Neural crest cell (in vitro differentiated cells): ENCODE data around the gene USP30. TPM values are rescaled to one million over a fixed set of nuclear protein-coding genes. Genes with fewer than 3 reads are reported as not detected.
A peak's percentile ranks its signal among the peaks of the same experiment; 100 is the strongest.

Experiments used
- DNase-seq: peaks from one replicate; pipeline ENCODE4 v3.0.0; 2021; ENCODE audit warnings: low read depth, mixed read lengths, low spot score
- H3K27ac Mint-ChIP-seq: one replicate; pipeline ENCODE4 v1.8.0; 2021; ENCODE audit warnings: mild to moderate bottlenecking, mixed read lengths; ENCODE audit not compliant: unreplicated experiment
- H3K27me3 Mint-ChIP-seq: 2 replicates; pipeline ENCODE4 v1.8.0; 2021; ENCODE audit warnings: low read depth, mild to moderate bottlenecking, mixed read lengths
- H3K36me3 Mint-ChIP-seq: 2 replicates; pipeline ENCODE4 v1.8.0; 2021; ENCODE audit warnings: low read depth, mild to moderate bottlenecking, mixed read lengths
- H3K4me1 Mint-ChIP-seq: 2 replicates; pipeline ENCODE4 v1.8.0; 2021; ENCODE audit warnings: mixed read lengths
- H3K4me3 Mint-ChIP-seq: one replicate; pipeline ENCODE4 v1.8.0; 2021; ENCODE audit warnings: mild to moderate bottlenecking, mixed read lengths
- H3K9me3 Mint-ChIP-seq: 2 replicates; pipeline ENCODE4 v1.8.0; 2021; ENCODE audit warnings: mixed read lengths
- total RNA-seq: library from RNA; stranded (reverse); gene quantifications from 2 replicates; pipeline ENCODE4 v1.2.1, GENCODE V29; 2021
- TF ChIP-seq, protein P1 (sequence below): fragments of 200-600 bp; sonication (generic); conservative IDR thresholded peaks from 2 replicates; pipeline ENCODE4 v1.5.0; 2021; ENCODE audit warnings: antibody characterized with exemption, mild to moderate bottlenecking

Gene USP30
- total RNA-seq, 1 donor from 2014 or later: 20.9 TPM

DNA sequence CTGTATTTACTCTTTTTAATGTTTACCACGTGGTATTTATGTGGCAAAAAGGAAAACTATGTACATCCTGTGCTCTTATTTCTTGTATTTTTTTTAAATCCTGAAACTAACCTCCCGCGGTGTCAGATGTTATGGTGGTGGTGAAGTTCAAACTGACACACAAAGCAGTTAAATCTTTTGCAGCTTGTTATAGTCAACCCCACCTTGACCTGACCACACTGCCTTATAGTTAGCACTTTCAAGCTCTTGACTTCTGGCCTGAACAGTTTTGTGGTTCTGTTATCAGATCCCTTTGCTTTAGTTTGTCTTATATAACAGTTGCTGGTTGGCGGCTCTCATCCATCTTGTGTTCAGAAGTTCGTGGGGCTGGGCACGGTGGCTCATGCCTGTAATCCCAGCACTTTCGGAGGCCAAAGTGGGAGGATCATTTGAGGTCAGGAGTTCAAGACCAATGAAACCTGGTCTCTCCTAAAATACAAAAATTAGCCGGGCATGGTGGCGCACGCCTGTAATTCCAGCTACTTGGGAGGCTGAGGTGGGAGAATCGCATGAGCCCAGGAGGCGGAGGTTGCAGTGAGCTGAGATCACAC is 47.1 kb downstream of the USP30 start:
- TF ChIP-seq, protein P1, sequence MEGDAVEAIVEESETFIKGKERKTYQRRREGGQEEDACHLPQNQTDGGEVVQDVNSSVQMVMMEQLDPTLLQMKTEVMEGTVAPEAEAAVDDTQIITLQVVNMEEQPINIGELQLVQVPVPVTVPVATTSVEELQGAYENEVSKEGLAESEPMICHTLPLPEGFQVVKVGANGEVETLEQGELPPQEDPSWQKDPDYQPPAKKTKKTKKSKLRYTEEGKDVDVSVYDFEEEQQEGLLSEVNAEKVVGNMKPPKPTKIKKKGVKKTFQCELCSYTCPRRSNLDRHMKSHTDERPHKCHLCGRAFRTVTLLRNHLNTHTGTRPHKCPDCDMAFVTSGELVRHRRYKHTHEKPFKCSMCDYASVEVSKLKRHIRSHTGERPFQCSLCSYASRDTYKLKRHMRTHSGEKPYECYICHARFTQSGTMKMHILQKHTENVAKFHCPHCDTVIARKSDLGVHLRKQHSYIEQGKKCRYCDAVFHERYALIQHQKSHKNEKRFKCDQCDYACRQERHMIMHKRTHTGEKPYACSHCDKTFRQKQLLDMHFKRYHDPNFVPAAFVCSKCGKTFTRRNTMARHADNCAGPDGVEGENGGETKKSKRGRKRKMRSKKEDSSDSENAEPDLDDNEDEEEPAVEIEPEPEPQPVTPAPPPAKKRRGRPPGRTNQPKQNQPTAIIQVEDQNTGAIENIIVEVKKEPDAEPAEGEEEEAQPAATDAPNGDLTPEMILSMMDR: no peak
- peaks cover 25% of the 10 kb centered on the region for H3K4me1 Mint-ChIP-seq
- H3K36me3 Mint-ChIP-seq: peaks cover 23% of the 10 kb centered on the region
- no peak overlapping the region for H3K27ac Mint-ChIP-seq
- no peaks in the 10 kb centered on the region for H3K9me3 Mint-ChIP-seq
- H3K27me3 Mint-ChIP-seq: no peaks in the 10 kb centered on the region
- no peak for DNase-seq
- peak overlapping the region; percentile 95 for H3K4me3 Mint-ChIP-seq

DNA sequence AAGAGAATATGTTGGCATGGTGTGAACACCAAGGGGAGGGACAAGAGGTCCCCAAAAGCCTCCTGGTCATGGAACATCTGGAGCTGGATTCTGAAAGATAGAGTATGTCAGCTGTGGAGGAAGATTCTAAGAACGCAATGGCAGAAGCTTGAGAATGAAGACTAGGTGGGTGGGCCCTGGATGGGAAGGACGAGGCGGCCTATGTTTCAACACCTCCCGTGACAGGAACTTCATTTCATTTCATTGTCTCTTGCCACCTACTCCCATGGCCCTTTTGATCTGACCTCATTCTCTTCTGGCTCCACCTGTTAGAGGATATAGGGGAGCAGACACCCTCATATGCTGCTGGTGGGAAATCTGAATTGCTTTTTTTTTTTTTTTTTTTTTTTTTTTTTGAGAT is 48.4 kb downstream of the USP30 start:
- no peak for DNase-seq
- no peaks in the 10 kb centered on the region for H3K9me3 Mint-ChIP-seq

DNA sequence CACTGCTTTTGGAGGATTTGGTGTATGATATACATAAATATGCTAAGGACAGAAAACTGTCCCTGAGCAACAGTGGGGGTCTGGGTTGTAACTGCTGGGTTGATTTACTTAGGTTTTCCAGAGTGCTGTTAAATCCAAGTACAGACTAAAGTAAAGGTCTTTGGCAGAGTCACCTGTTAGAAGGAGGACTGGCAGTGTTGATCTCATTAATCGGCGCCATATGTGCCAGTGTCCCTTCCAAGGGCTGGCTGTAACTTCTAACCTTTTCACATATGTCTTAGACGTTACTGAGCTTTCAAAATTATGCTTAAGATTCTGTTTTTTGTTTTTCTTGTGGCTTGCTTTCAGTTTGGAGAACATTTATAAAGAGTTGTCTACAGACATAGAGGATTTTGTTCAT is 50.1 kb downstream of the USP30 start:
- no peak overlapping the region for H3K27ac Mint-ChIP-seq
- DNase-seq: no peak
- H3K36me3 Mint-ChIP-seq: peaks cover 35% of the 10 kb centered on the region
- H3K9me3 Mint-ChIP-seq: no peaks in the 10 kb centered on the region
- peak overlapping the region; percentile 68 for H3K4me3 Mint-ChIP-seq
- no peaks in the 10 kb centered on the region for H3K27me3 Mint-ChIP-seq
- TF ChIP-seq, protein P1: no peak
- H3K4me1 Mint-ChIP-seq: peaks cover 22% of the 10 kb centered on the region

More for the DNA sequence above, 48.4 kb downstream of the USP30 start:
- no peak overlapping the region for H3K27ac Mint-ChIP-seq
- peak overlapping the region; percentile 51 for H3K4me3 Mint-ChIP-seq
- peaks cover 22% of the 10 kb centered on the region for H3K4me1 Mint-ChIP-seq
- H3K27me3 Mint-ChIP-seq: no peaks in the 10 kb centered on the region
- TF ChIP-seq, protein P1: no peak
- peaks cover 30% of the 10 kb centered on the region for H3K36me3 Mint-ChIP-seq

DNA sequence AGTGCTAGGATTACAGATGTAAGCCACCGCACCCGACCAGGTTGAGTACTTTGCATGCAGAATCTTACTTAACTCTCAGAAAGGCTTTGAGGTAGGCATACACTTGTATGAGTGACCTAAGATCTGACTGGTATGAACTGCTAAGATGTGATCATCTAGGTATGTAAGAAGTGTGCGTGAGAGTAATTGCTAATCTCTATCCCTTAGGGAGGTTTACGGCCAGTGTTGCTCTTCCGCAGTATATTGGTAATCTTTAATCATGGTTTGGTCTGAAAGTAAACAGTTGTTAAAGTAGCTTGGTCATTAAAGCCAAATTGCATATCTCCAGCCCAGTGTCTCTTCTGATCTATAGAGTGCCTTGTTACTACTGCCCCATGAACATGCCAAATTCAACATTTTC is 52.8 kb downstream of the USP30 start:
- peaks cover 34% of the 10 kb centered on the region for H3K36me3 Mint-ChIP-seq
- no peaks in the 10 kb centered on the region for H3K27me3 Mint-ChIP-seq
- no peak overlapping the region for H3K27ac Mint-ChIP-seq

DNA sequence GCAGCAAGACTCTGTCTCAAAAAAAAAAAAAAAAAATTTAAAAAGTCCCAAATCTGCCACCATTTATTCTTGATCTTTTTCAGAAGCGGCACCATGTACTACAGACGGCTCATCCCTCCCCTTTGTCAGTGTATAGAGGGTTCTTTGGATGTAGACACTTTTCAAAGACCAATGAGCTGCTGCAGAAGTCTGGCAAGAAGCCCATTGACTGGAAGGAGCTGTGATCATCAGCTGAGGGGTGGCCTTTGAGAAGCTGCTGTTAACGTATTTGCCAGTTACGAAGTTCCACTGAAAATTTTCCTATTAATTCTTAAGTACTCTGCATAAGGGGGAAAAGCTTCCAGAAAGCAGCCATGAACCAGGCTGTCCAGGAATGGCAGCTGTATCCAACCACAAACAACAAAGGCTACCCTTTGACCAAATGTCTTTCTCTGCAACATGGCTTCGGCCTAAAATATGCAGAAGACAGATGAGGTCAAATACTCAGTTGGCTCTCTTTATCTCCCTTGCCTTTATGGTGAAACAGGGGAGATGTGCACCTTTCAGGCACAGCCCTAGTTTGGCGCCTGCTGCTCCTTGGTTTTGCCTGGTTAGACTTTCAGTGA is 57.5 kb downstream of the USP30 start:
- H3K36me3 Mint-ChIP-seq: peaks cover 21% of the 10 kb centered on the region
- TF ChIP-seq, protein P1: no peak
- H3K4me3 Mint-ChIP-seq: peak overlapping the region; percentile 38
- peaks cover 20% of the 10 kb centered on the region for H3K4me1 Mint-ChIP-seq
- no peaks in the 10 kb centered on the region for H3K9me3 Mint-ChIP-seq
- no peaks in the 10 kb centered on the region for H3K27me3 Mint-ChIP-seq
- DNase-seq: no peak
- H3K27ac Mint-ChIP-seq: peak overlapping the region; percentile 80

More for the DNA sequence above, 52.8 kb downstream of the USP30 start:
- no peak for DNase-seq
- Mint-ChIP-seq H3K4me1 (peaks cover 10% of the 10 kb centered on the region), H3K9me3 (no peaks in the 10 kb centered on the region), H3K4me3 (no peak overlapping the region)
- TF ChIP-seq, protein P1: no peak
